Neural cell (in vitro differentiated cells): ENCODE results near the gene CNPPD1. TPM values are rescaled to one million over a fixed set of nuclear protein-coding genes. Genes with fewer than 3 reads are reported as not detected.

Source experiments
- H2AFZ ChIP-seq: fragments of 200-600, 300-800 bp; sonication (generic), shearing (Covaris generic); 2 replicates; pipeline ENCODE4 v1.6.0; 2014; ENCODE audit warnings: low read depth, mild to moderate bottlenecking, antibody characterized with exemption, low read length, moderate library complexity
- H3F3A ChIP-seq: fragments of 200-600 bp; shearing (Covaris generic); 2 replicates; pipeline ENCODE4 v1.6.1; 2016; ENCODE audit warnings: mild to moderate bottlenecking, moderate library complexity, mixed read lengths, antibody characterized with exemption, low read length; ENCODE audit not compliant: insufficient read depth, poor library complexity, severe bottlenecking
- H3K27ac ChIP-seq: fragments of 200-600, 300-800 bp; sonication (generic), shearing (Covaris generic); 2 replicates; pipeline ENCODE4 v1.5.1; 2014; ENCODE audit warnings: mild to moderate bottlenecking, low read length, moderate library complexity
- H3K27me3 ChIP-seq: fragments of 300-800, 200-600 bp; sonication (generic), shearing (Covaris generic); 2 replicates; pipeline ENCODE4 v1.6.0; 2014; ENCODE audit warnings: mild to moderate bottlenecking, low read depth, low read length, moderate library complexity; ENCODE audit not compliant: insufficient read depth
- H3K36me3 ChIP-seq: fragments of 300-800, 200-600 bp; sonication (generic), shearing (Covaris generic); 2 replicates; pipeline ENCODE4 v1.5.1; 2014; ENCODE audit warnings: mild to moderate bottlenecking, antibody characterized with exemption, low read length, moderate library complexity; ENCODE audit not compliant: insufficient read depth
- H3K4me2 ChIP-seq: fragments of 300-800, 200-600 bp; sonication (generic), shearing (Covaris generic); 2 replicates; pipeline ENCODE4 v1.6.0; 2014; ENCODE audit warnings: mild to moderate bottlenecking, low read length
- H3K4me3 ChIP-seq: fragments of 300-800, 200-600 bp; sonication (generic), shearing (Covaris generic); 2 replicates; pipeline ENCODE4 v1.5.1; 2014; ENCODE audit warnings: mild to moderate bottlenecking, low read length, moderate library complexity
- H3K79me2 ChIP-seq: fragments of 200-600 bp; shearing (Covaris generic); replicated peaks from 2 replicates; pipeline ENCODE4 v1.6.0; 2014; ENCODE audit warnings: mild to moderate bottlenecking, low read length, moderate library complexity; ENCODE audit not compliant: insufficient read depth
- H3K9ac ChIP-seq: fragments of 300-800, 200-600 bp; sonication (generic), shearing (Covaris generic); 2 replicates; pipeline ENCODE4 v1.6.1; 2016; ENCODE audit warnings: mild to moderate bottlenecking, low read length, mixed read lengths
- H3K9me2 ChIP-seq: fragments of 200-600 bp; shearing (Covaris generic); 2 replicates; pipeline ENCODE4 v1.6.1; 2016; ENCODE audit warnings: mild to moderate bottlenecking, low read length, mixed read lengths; ENCODE audit not compliant: insufficient read depth
- H3K9me3 ChIP-seq: fragments of 200-600, 300-800 bp; sonication (generic), shearing (Covaris generic); 2 replicates; pipeline ENCODE4 v1.6.1; 2016; ENCODE audit warnings: mild to moderate bottlenecking, mixed run types, low read length, moderate library complexity, mixed read lengths
- H4K20me1 ChIP-seq: fragments of 200-600 bp; shearing (Covaris generic); 2 replicates; pipeline ENCODE4 v1.6.1; 2016; ENCODE audit warnings: mild to moderate bottlenecking, mixed run types; ENCODE audit not compliant: insufficient read depth
- EP300 ChIP-seq: fragments of 450-650 bp; conservative IDR thresholded peaks from 2 replicates; pipeline ENCODE4 v1.6.1; 2014; ENCODE audit warnings: antibody characterized with exemption, mild to moderate bottlenecking, moderate library complexity; ENCODE audit not compliant: poor library complexity, severe bottlenecking
- EZH2 ChIP-seq: fragments of 200-600, 300-800 bp; shearing (Covaris generic), sonication (generic); IDR thresholded peaks from 2 replicates; pipeline ENCODE4 v1.6.1; 2014; ENCODE audit warnings: antibody characterized with exemption, low read length, borderline replicate concordance, mild to moderate bottlenecking; ENCODE audit not compliant: insufficient read depth, poor library complexity, severe bottlenecking
- MXI1 ChIP-seq: fragments of 450-650 bp; conservative IDR thresholded peaks from 2 replicates; pipeline ENCODE4 v1.6.1; 2014; ENCODE audit warnings: antibody characterized with exemption, mild to moderate bottlenecking; ENCODE audit not compliant: poor library complexity, severe bottlenecking
- POLR2AphosphoS5 ChIP-seq: IDR thresholded peaks from 2 replicates; pipeline ENCODE4 v1.6.1; 2012
- RAD21 ChIP-seq: fragments of 450-650 bp; conservative IDR thresholded peaks from 2 replicates; pipeline ENCODE4 v1.6.1; 2014; ENCODE audit warnings: antibody characterized with exemption, mild to moderate bottlenecking, moderate library complexity
- SMC3 ChIP-seq: fragments of 450-650 bp; conservative IDR thresholded peaks from 2 replicates; pipeline ENCODE4 v1.6.1; 2014; ENCODE audit warnings: antibody characterized with exemption, mild to moderate bottlenecking, moderate library complexity; ENCODE audit not compliant: poor library complexity
- TAF1 ChIP-seq: IDR thresholded peaks from 2 replicates; pipeline ENCODE4 v1.6.1; 2012; ENCODE audit warnings: low read depth
- polyA plus RNA-seq: library from polyadenylated mRNA; depleted of rRNA; stranded (reverse); fragments of >200 nt; gene quantifications from 2 replicates; pipeline ENCODE4 v1.2.3, GENCODE V29; 2014
- TF ChIP-seq, protein P1 (sequence below): IDR thresholded peaks from 2 replicates; pipeline ENCODE4 v1.6.1; 2012; ENCODE audit warnings: borderline replicate concordance
- TF ChIP-seq, protein P2 (sequence below): fragments of 450-650 bp; IDR thresholded peaks from 2 replicates; pipeline ENCODE4 v1.5.1; 2014; ENCODE audit warnings: antibody characterized with exemption, mild to moderate bottlenecking, moderate library complexity; ENCODE audit not compliant: poor library complexity, severe bottlenecking

Gene CNPPD1
- polyA plus RNA-seq, 1 donor from 2014 or later, result 89.1 TPM

DNA sequence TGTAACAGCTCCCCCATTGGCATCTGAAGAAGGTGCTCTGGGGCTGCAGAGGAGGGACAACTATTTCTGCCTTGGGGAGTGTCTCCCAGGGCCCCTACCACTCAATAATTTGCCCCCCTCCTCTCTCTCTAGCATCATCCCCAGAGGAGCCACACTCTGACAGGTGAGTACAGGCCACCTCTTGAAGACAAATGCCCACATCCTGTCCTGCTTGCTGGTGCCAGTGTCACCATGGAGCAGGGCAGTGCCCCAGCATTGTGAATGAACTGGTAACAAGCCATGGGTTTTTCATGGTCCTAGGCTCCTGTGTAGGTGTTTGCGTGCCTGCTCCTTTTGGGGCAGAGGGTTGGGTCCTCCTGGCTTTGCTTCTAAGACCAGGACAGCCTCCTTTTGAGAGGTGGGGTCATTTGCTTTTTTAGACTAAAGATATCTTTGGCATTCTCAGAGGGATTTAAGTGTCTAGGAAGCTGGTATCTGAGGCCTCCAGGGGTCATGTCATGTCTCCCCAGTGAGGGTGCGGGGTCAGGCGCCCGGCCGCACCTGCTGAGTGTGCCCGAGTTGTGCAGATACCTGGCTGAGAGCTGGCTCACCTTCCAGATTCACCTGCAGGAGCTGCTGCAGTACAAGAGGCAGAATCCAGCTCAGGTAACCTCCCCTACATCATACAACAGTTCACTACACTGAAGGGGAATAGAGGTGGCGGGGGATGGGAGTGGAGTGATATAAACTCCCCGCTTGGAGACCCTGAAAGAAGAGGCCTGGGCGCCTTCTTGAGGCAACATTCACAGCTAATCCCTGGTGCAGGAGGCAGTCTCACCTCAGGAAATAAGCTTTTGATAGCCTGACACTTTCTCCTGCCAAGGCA, 3.1 kb upstream of the CNPPD1 start:
- peak overlapping the region; percentile 100 for H3K4me2 ChIP-seq
- H4K20me1 ChIP-seq, result no peaks in the 10 kb centered on the region
- no peak overlapping the region for H2AFZ ChIP-seq
- no peak overlapping the region for H3K27ac ChIP-seq
- peaks cover 3% of the 10 kb centered on the region for H3F3A ChIP-seq
- peaks cover 6% of the 10 kb centered on the region for H3K36me3 ChIP-seq
- no peaks in the 10 kb centered on the region for H3K27me3 ChIP-seq
- peak overlapping the region; percentile 90 for H3K9ac ChIP-seq
- H3K79me2 ChIP-seq, result peaks cover 18% of the 10 kb centered on the region
- H3K9me3 ChIP-seq, result no peaks in the 10 kb centered on the region
- no peaks in the 10 kb centered on the region for H3K9me2 ChIP-seq
- peak overlapping the region; percentile 96 for H3K4me3 ChIP-seq
- TF ChIP-seq EP300 (no peak), EZH2 (no peak), POLR2AphosphoS5 (no peak), RAD21 (no peak), MXI1 (no peak), TAF1 (no peak), SMC3 (no peak)
- TF ChIP-seq, protein P1, sequence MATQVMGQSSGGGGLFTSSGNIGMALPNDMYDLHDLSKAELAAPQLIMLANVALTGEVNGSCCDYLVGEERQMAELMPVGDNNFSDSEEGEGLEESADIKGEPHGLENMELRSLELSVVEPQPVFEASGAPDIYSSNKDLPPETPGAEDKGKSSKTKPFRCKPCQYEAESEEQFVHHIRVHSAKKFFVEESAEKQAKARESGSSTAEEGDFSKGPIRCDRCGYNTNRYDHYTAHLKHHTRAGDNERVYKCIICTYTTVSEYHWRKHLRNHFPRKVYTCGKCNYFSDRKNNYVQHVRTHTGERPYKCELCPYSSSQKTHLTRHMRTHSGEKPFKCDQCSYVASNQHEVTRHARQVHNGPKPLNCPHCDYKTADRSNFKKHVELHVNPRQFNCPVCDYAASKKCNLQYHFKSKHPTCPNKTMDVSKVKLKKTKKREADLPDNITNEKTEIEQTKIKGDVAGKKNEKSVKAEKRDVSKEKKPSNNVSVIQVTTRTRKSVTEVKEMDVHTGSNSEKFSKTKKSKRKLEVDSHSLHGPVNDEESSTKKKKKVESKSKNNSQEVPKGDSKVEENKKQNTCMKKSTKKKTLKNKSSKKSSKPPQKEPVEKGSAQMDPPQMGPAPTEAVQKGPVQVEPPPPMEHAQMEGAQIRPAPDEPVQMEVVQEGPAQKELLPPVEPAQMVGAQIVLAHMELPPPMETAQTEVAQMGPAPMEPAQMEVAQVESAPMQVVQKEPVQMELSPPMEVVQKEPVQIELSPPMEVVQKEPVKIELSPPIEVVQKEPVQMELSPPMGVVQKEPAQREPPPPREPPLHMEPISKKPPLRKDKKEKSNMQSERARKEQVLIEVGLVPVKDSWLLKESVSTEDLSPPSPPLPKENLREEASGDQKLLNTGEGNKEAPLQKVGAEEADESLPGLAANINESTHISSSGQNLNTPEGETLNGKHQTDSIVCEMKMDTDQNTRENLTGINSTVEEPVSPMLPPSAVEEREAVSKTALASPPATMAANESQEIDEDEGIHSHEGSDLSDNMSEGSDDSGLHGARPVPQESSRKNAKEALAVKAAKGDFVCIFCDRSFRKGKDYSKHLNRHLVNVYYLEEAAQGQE, result no peak
- TF ChIP-seq, protein P2, sequence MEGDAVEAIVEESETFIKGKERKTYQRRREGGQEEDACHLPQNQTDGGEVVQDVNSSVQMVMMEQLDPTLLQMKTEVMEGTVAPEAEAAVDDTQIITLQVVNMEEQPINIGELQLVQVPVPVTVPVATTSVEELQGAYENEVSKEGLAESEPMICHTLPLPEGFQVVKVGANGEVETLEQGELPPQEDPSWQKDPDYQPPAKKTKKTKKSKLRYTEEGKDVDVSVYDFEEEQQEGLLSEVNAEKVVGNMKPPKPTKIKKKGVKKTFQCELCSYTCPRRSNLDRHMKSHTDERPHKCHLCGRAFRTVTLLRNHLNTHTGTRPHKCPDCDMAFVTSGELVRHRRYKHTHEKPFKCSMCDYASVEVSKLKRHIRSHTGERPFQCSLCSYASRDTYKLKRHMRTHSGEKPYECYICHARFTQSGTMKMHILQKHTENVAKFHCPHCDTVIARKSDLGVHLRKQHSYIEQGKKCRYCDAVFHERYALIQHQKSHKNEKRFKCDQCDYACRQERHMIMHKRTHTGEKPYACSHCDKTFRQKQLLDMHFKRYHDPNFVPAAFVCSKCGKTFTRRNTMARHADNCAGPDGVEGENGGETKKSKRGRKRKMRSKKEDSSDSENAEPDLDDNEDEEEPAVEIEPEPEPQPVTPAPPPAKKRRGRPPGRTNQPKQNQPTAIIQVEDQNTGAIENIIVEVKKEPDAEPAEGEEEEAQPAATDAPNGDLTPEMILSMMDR, result no peak

DNA sequence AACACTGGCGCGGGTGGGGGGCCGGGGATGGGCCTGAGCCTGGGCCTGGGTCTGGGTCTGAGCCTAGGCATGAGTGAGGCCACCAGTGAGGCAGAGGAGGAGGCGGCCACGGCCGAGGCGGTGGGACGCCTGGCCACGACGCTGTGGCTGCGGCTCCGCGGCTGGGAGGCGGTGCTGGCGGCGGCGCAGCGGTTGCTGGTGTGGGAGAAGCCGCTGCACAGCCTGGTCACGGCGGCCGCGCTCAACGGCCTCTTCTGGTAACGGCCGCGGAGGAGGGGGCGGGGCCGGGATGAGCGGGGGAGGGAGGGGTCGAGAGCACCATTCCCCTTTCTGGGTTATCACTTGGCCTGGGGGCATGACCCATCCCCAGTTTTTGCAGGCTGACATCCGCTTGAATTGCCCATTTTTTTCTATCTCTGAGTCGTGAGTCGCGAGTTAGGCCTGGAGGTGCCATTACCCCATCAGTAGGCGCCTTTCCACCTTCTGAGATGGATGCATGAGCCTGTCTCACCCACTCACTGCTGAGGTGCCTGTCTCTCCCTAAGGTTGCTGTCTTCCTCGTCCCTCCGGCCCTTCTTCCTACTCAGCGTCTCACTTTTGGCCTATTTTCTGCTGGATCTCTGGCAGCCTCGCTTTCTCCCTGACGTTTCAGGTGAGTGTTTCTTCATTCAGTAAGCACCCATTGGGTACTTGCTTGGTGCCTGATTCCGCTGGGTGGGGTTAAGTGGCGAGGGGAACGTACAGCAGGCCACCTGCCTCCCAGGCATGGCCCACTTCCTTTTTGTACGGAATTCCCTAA, 1.9 kb upstream of the CNPPD1 start:
- TF ChIP-seq MXI1, result peak; percentile 62
- TF ChIP-seq, protein P1, result no peak
- Histone ChIP-seq H3K36me3 (peaks cover 6% of the 10 kb centered on the region), H3K4me2 (peak overlapping the region; percentile 100), H3K9ac (peak overlapping the region; percentile 90), H2AFZ (peak overlapping the region; percentile 37), H4K20me1 (no peaks in the 10 kb centered on the region), H3K9me3 (no peaks in the 10 kb centered on the region), H3K27me3 (no peaks in the 10 kb centered on the region), H3F3A (peaks cover 3% of the 10 kb centered on the region), H3K27ac (peak overlapping the region; percentile 77), H3K4me3 (peak overlapping the region; percentile 96), H3K79me2 (peaks cover 18% of the 10 kb centered on the region), H3K9me2 (no peaks in the 10 kb centered on the region)
